ENCODE data around the gene TRPV3.

DNA sequence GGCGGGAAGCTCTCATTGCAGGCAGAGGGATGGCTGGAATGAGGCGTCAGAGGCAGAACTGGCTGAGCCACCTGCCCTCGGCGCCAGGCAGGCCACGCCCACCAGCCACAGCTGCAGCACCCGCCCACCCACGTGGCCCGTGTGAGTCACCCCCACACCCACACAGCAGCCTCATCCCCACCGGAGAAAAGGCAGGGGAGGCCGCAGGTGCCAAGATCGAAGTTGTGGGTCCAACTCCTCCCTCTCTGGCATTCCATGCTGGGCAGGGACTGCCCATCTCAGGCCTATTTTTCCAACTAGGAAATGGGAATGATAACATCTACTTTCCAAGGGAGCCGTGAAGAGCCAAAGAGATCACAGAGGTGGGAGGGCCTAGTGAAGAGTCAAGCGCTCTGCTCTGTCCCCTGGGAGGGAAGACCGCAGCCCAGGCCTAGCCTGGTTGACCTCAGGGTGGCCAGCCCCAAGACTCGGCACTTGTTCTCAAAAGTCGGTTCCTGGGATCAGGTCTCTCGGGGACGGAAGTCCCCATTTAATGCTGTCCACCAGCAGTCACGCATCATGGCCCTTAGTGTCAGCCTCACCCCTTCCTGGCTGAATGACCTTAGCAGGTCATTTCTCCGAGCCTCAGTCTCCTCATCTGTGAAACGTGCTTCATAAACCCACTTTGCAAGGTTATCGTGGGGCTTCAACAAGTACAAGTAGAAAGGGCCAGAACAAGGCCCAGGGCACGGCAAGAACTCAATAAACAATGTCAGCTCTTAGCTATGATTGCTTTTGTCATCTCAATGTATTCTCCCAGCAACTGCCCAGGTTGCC, at the start of gene TRPV3:
- TF ChIP-seq NR0B1 (IDR thresholded peaks at IDR 0.05; ENCODE audit: partially characterized antibody) = no peak
- TF ChIP-seq, protein P1, sequence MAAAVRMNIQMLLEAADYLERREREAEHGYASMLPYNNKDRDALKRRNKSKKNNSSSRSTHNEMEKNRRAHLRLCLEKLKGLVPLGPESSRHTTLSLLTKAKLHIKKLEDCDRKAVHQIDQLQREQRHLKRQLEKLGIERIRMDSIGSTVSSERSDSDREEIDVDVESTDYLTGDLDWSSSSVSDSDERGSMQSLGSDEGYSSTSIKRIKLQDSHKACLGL (CRISPR knock-in tag; IDR thresholded peaks at IDR 0.05; ENCODE audit: borderline replicate concordance, poor library complexity, severe bottlenecking) = no peak
- TF ChIP-seq, protein P2, sequence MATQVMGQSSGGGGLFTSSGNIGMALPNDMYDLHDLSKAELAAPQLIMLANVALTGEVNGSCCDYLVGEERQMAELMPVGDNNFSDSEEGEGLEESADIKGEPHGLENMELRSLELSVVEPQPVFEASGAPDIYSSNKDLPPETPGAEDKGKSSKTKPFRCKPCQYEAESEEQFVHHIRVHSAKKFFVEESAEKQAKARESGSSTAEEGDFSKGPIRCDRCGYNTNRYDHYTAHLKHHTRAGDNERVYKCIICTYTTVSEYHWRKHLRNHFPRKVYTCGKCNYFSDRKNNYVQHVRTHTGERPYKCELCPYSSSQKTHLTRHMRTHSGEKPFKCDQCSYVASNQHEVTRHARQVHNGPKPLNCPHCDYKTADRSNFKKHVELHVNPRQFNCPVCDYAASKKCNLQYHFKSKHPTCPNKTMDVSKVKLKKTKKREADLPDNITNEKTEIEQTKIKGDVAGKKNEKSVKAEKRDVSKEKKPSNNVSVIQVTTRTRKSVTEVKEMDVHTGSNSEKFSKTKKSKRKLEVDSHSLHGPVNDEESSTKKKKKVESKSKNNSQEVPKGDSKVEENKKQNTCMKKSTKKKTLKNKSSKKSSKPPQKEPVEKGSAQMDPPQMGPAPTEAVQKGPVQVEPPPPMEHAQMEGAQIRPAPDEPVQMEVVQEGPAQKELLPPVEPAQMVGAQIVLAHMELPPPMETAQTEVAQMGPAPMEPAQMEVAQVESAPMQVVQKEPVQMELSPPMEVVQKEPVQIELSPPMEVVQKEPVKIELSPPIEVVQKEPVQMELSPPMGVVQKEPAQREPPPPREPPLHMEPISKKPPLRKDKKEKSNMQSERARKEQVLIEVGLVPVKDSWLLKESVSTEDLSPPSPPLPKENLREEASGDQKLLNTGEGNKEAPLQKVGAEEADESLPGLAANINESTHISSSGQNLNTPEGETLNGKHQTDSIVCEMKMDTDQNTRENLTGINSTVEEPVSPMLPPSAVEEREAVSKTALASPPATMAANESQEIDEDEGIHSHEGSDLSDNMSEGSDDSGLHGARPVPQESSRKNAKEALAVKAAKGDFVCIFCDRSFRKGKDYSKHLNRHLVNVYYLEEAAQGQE (IDR thresholded peaks at IDR 0.05; ENCODE audit: borderline replicate concordance) = peak; percentile 14; the same call in 1 of the 2 replicates
- TF ChIP-seq, protein P2 (CRISPR knock-in tag; IDR thresholded peaks at IDR 0.05; ENCODE audit: low read depth) = no peak
- TF ChIP-seq CTCF (IDR thresholded peaks at IDR 0.05 in 2 of 3, conservative IDR thresholded peaks at IDR 0.05 in 1 of 3; ENCODE audit: insufficient read depth in 2 of 3, low read depth in 1 of 3, low read length in 3 of 3) = no peak
